Measurements from ENCODE around the gene SMPDL3B.
A peak's percentile ranks its signal among the peaks of the same experiment; 100 is the strongest.

Gene SMPDL3B, protein sequence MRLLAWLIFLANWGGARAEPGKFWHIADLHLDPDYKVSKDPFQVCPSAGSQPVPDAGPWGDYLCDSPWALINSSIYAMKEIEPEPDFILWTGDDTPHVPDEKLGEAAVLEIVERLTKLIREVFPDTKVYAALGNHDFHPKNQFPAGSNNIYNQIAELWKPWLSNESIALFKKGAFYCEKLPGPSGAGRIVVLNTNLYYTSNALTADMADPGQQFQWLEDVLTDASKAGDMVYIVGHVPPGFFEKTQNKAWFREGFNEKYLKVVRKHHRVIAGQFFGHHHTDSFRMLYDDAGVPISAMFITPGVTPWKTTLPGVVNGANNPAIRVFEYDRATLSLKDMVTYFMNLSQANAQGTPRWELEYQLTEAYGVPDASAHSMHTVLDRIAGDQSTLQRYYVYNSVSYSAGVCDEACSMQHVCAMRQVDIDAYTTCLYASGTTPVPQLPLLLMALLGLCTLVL

DNA sequence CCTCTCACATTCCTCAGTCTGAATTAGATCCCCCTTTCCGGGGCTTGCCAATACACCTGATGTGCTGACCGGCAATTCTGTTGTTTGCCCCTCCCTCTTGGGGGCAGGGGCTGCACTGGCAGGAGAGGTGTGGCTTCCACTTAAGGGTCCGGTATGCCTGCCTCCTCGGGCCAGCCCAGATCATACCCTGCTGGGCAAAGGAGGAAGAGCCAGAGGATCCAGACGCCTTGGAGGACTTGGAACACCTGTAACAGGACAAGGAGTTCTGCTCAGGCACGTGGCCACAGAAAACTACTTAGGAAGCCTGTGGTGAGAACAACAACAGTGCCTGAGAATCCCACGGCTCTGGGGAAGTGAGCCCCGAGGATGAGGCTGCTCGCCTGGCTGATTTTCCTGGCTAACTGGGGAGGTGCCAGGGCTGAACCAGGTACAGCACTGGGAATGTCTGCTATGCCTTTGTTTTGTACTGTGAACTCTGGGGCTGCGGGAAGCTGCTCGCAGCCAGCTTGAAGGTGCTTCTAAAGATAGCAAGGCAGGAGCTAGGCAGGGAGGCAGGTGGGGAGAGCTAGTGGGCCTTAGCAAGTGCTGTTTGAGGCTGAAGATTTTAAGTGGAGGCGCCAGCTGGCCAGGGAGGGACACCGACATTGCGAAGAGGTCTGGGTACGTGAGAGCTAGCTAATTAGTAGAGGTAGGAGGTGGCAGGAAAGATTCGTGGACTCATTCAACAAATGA, at the start of gene SMPDL3B:
SMPDL3B (plus strand) TSS at position 183 of the 732 bp plus-strand sequence; CDS start at position 367, 184 bp downstream.
- DNase-seq: peak; percentile 72

DNA sequence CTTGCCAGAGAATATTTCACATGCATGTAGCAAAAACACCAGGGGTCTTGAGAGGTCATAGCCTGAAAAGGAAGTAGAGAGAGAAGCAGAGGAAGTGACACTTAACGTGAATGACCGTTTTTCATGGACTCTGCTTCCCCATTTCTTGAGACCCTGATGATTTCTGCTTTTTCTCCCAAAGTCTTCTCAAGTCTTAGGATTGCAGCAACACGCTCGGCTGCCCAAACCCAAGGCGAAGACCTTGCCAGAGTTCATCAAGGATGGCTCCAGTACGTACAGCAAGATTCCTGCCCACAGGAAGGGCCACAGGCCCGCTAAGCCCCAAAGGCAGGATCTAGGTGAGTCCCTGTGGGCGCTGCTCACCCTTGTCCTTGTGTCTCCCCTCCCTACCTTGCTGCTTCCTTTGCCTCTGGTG, 49.7 kb upstream of the SMPDL3B start:
- DNase-seq: no peak

DNA sequence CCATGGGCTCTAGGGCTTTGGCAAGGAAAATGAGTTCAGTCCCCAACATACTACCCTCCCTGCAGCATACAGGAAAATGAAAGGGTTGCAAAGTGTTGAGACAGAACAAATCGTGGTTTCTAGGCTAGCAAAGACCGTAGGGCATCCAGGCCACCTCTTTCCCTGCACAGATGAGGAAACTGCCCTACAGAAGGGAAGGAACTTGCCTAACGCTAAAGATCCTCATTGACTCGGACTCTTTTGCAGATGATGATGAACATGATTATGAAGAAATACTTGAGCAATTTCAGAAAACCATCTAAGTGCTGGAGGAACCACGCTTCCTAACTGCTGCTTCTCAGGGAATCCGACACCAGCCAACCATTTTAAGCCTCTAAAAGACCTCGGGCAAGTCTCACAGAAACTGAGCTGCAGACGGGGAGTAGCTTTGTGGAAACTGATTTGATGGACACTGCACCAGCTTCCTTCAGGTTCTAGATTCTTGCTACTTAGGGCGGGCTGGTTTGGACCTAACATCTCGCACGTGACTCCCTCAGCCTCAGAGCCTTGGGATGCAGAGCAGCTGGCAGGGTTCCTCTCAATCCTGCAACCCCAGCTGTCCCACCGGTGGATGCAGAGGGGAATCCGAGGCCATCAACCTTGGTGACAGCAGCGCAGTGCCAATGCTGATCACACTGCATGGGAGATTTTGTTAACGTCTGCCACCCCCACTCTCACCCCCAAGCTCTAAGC, 49.0 kb upstream of the SMPDL3B start:
- DNase-seq: no peak

DNA sequence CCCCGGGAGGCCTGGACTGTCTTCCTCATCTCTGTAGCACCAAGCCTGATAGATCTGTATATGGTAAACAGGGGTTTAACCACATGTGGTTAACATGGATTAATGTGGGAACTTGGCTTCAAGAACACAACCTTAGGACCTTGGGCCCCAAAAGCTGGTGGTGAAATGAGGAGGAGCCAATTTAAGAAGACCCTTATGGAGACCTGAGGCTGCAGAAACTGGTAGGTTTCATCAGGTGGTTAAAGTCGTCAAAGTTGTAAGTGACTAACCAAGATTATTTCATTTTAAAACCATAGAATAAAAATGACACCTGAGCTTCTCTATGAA, 48.5 kb upstream of the SMPDL3B start:
- no peak for DNase-seq

DNA sequence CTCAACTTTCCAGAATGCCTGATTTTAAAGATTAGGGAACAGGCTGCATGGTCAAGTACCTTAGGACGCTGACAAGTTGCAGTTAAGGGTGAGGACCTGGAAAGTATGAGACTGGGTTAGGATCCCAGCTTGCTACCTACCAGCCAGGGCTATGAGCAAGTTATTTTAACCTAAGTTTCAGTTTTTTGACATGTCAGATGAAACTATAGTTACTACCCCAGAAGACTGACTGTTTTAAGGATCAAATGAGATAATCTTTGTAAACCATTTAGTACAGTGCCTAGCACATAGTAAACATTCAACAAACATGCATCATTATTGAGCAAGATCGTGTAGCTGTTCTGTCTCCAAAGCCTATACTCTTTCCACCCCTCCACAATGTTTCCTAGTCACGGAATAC, 48.1 kb upstream of the SMPDL3B start:
- DNase-seq: no peak

DNA sequence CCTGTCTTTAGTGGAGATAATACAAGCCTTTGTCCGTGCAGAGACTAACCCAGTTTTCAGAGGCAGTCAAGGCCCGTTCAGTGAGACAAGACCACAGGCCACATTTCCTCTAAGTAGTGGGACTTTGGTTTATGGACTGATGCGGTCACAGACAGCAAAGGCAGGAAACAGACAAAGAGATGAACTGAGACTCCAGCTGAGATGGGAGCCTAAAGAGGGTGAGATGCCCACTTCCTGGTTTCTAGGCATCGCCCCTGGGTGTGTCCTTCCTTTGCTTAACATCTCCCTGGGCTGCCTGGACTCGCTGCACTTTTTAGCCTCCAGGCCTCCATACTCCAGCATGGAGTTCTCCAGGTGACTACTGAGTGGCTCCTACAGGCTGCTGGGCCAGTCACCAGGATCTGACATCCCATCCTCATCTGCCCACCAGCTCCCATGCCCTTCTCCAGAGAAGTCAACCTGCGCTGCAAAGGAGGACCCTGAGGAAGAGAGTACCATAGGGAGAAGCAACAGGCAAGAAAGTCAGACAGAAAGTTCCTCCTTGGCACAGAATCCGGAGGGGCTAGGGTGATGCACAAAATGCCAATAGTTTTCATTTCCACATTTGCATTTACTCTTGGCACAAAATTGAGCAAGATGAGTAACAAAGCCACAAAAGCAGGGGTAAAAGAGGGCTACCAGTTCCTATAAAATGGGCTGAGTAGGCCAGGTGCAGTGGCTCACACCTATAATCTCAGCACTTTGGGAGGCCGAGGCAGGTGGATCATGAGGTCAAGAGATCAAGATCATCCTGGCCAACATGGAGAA, 47.4 kb upstream of the SMPDL3B start:
- no peak for DNase-seq

DNA sequence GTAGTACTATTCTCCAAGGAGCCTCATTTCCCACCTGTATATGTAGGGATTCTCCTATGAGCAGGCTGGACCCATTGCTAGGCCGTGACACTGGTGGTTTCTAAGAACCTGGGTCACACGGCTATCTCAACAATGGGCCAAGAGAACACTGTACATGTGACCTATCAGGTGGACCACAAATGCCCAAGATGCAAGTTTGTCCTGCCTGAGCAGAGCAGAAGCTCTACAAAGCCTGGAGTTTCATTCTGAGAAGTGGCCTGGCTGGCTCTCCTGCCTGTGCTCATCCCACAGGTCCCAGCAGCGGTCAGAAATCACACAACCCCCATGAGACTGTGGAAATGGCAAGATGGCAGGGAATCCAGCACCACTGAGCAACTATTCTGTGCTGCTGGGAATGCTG, 45.3 kb upstream of the SMPDL3B start:
- no peak for DNase-seq

DNA sequence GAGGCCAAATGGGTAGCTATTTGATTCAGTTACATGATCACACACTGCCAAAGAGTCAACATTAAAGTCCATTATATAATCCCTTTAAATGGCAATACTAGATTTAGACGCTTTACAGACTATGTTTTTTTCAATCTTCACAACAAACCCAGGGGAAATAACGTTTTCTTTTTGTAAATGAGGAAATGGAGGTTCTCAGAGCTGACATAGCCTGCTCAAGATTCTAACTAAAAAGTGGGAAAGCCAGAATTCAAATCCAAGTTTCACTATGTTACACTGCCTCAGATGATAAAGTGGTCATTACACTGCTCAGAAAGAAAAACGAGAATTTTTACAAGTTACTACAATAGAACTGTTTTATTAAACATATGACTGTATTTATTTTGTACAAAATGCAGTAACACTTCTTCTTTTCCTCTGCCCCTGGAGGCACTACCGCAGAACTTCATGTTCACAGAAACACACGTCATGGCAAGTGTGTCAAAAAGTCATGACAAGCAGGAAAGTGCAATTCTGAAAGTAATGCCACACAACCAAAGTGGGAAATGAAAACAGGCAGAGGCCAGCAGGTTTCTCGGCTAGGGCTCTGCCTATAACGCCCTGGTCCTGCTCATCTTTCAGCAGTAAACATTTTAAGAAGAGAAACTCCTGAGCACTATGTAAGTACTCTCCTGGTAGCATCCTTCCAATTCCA, 43.5 kb upstream of the SMPDL3B start:
- no peak for DNase-seq

DNA sequence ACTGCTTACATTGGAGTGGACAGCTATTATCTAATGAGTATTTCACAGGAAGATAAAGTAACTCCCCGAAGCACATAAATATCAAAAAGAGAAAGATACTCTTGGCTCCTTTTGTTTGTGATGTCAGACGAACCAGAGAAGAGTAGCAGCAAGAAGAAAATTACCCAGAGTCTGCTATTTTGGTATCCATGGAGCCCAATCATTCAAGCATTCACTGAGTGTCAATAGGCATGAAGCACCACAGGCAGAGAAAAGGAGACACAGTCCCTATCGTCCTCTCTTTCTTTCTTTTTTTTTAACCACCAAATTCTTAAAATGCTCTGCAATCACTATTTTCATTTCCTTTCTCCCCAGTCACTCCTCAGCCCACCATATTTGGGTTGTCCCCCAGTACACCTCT, 40.3 kb upstream of the SMPDL3B start:
- no peak for DNase-seq

DNA sequence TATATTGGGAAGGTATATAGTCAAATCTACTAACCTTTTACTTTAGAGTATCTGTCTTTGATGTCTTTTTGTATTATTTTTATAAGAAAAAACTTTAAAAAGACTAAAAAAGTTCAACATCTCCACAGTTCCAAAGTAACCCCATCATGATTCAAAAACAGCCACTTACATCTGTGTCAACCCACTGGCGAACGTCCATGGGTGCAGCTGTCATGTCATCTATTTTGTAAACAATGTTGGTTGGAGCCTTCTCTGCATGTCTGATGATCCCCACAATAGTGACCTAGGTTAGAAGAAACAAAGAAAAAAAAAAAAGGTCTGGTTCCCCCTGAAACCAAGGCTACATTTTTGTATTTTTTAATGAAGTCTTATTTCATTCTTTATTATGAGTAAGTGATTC, 28.0 kb upstream of the SMPDL3B start:
- no peak for DNase-seq

DNA sequence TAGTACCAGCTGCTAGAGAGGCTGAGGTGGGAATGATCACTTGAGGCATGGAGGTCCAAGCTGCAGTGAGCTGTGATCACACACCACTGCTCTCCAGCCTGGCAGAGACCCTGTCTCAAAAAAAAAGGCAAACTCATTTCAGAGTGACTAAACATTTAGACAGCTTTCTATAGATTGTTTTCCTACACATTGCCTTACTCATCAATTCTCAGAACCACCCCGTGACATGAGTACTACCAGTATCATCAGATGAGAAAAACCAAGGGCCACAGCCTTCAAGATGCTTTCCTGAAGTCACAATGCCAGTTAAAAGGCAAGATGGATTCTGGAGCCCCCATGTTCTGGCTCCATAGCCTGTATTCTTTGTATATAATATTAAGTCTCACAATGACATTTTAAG, 22.4 kb upstream of the SMPDL3B start:
- no peak for DNase-seq

DNA sequence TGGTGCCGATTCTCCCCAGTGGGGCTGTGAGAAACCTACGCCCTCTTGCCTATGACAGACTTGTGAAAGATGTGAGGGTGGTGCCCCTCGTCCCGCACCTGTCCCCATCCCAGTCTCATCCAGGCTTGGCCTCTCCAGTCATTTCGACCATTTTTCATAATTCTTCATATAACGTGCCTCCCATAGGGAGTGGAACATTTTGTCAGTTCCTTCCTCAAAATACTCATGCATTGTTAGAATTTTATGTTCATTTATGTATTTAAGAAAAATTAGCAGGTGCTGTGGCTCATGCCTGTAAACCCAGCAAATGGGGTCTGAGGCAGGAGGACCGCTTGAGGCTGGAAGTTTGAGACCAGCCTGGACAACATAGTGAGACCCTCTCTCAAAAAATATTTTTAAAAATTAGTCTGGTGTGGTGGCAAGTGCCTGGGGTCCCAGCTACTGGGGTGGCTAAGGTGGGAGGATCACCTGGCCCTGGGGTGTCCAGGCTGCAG, 19.7 kb upstream of the SMPDL3B start:
- no peak for DNase-seq

DNA sequence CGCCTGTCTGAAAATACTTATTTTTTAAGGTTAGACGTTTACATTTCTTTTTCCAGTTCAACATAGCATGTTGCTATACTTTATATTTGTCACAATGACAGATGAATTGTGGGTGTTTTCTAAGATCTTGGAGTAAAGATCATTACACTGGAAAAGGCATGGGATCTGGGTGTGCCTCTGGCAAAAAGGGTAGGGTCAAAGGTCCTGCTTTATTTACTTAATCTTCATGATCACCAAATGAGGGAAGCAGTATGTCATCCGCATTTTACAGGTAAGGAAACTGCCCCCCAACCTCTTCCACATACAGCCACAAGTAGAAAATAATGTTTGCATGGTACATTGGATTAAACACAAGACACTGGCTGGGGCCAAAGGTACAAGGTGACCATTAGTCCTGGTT, 12.5 kb upstream of the SMPDL3B start:
- no peak for DNase-seq

DNA sequence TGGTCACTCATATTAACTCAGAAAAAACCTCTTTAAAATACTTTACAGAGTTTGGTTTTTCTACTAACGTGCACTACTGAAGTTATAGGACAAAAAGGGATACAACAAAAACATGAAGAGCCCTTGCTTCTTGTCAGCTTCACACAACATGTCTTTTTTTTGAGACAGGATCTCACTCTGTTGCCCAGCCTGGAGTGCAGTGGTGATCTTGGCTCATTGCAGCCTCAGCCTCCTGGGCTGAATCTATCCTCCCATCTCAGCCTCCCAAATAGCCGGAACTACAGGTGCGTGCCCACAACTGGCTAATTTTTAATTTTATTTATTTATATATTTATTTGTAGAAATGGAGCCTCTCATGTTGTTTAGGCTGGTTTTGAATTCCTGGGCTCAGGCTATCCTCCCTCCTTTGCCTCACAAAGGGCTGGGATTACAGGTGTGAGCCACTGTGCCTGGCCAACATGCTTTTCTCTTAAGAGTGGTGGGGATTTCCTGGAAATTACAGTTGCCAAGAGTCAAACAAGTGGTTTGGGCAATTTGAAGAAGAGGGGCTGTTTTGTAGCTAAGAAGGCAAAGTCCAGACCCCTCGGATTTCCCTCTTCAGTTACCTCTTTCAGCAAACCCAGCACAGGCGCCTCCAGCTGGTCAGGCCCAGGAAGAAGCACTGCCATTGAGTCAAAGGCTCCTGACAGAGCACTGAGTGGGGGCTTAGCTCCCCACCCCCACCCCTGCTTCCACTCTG, 6.4 kb upstream of the SMPDL3B start:
- DNase-seq: no peak

DNA sequence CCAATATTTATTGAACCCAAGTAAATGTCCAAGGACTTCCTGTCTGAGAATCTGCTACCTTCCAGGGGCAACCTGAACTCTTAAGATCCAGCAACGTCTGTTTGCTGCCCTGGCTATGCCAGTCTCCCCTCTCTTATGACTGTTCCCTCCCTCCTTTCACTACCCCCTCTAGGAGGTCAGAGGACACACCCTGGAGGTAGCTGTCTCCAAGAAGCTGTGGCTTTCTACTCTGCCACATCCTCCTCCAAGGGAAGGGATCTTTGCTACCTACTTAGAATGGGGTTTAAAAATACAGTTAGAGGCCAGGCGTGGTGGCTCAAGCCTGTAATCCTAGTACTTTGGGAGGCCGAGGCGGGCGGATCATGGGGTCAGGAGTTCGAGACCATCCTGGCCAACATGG, 3.6 kb upstream of the SMPDL3B start:
- DNase-seq: no peak

DNA sequence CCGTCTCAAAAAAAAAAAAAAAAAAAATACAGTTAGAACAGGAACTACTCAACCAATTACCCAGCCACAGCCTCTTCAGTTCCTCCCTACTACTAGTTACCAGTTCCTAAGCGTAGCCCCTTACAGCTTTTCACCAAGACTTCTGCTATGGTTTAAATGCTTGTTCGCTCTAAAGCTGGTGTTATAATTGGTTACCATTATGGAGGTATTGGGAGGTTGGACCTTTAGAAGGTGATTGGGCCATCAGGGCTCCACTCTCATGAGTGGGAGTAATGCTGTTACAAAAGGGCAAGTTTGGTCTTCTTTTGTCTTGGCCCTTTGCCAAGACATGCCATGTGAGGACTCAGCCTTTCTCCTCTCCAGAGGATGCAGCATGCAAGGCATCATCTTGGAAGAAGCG, 3.0 kb upstream of the SMPDL3B start:
- DNase-seq: no peak

DNA sequence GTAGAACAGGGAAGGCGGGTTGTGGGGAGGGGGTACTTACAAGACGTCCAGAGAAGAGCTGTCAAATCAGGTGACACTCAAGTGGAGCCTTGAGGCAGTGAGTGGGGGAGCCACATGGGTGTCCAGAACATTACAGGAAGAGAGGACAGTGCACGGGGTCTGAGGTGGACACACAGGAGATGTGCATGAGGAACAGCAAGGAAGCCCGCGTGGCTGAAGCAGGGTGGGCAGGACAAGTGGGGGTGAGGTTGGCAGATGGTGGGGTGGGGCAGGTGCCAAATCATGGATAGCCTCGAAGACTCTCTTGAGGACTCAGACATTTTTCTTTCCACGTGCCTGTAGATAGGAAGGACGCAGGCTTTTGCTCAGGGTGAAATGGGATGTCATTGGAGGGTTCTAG, 921 bp downstream of the SMPDL3B start:
- DNase-seq: peak; percentile 56

DNA sequence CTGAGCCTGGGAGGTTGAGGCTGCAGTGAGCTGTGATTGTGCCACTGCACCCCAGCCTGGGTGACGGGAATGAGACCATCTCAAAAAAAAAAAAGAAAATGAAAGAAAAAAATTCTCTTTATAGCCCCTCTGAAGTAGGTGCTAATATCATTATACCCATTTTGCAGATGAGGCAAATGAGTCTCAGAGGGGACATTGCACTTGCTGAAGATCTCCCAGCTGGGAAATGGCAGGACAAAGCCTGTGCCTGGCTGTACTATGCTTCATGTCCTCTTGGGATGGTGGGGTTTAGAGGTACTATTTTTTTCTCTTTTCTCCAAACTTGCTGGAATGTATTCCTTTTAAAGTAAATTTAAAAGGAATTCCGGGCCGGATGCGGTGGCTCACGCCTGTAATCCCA, 1.6 kb downstream of the SMPDL3B start:
- no peak for DNase-seq

DNA sequence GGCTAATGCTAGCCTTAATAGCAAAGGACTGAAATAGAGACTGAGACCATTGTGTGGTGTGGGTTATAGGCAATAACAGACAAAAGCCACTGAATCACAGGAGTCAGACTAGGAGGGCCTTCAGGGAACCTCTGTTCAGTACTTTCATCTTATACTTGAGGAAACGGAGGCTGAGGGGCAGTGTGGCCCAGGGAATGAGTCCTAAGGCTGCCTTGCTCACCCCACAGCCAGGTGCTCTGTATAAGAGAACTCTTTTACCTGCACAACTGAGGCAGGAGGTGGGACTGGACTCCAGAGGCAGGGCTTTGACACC, 2.7 kb downstream of the SMPDL3B start:
- DNase-seq: no peak

DNA sequence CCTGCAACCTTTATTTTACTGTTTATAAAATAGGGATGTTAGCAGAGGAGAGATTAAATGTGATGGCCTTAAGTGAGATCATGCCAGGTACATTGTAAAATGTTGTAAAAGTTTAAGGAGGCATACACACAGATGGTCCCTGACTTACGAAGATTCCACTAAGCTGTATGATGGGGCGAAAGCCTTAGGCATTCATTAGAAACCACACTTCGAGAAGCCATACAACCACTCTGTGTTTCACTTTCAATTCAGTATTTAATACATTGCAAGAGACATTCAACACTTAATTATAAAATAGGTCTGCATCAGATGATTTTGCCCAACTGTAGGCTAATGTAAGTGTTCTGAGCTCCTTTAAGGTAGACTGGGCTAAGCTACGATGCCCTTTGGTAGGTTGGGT, 3.7 kb downstream of the SMPDL3B start:
- no peak for DNase-seq

DNA sequence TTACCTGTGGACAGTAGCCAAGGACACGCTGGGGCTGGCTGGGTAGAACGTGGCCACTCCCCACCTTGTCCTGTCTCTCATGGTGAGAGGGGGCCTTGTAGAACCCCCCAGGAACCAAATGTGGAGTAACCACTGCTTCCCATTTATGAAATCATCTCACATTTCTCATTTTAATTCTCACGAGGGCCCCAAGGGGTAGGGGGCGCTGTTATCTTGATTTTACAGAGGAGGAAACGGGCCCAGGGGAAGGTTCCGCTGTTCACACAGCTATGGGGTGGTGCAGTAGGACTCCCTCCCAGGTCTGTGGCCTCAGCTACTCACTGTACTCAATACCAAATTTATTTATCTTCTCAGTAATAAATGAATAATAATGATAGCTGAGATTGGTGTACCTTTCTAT, 5.5 kb downstream of the SMPDL3B start:
- DNase-seq: no peak
